HCT116 (cell line): ENCODE results near the gene CUX1. TPM values are rescaled to one million over a fixed set of nuclear protein-coding genes. Genes with fewer than 3 reads are reported as not detected.

ENCODE experiments used
- ATAC-seq: fragments of 200-7000 bp; cut with Tn5 transposase; 2 replicates; pipeline ENCODE4 v1.9.1; 2020; ENCODE audit warnings: mild to moderate bottlenecking, moderate library complexity
- BruUV-seq: library from RNA; stranded (reverse); fragments of 400-500 nt; replicated peaks from 2 replicates; lab custom pipeline; 2021; lab: Mats Ljungman, UMichigan
- CTCF ChIA-PET: fragments of 300-600 bp; sonication (Branson Sonifier 250); formaldehyde crosslinking; loops from one replicate; lab custom pipeline; 2021; ENCODE audit warnings: antibody characterized with exemption; lab: Charles Lee
- POLR2A ChIA-PET: fragments of 300-600, 350-600 bp; sonication (Branson Sonifier 250); formaldehyde crosslinking; loops from one replicate; lab custom pipeline; 2021; ENCODE audit warnings: antibody characterized with exemption; lab: Charles Lee
- RAD21 ChIA-PET, 2 experiments: fragments of 300-600 bp; sonication (Branson Sonifier 250); formaldehyde crosslinking; loops; one replicate each; lab custom pipeline; 2023; ENCODE audit warnings: low total read pairs in 2 of 2; ENCODE audit not compliant: uncharacterized antibody in 2 of 2, unreplicated experiment in 2 of 2, low non-redundant PET in 1 of 2; lab: Charles Lee
- DNase-seq: peaks from one replicate; pipeline ENCODE4 v3.0.0-alpha.2; 2010; ENCODE audit warnings: low read depth, low spot score
- H2AFZ ChIP-seq: fragments of 200-600 bp; shearing (Covaris generic), sonication (generic); 2 replicates; pipeline ENCODE4 v1.6.1; 2017; ENCODE audit warnings: low read depth, mixed run types, mixed read lengths, antibody characterized with exemption, low read length; ENCODE audit not compliant: poor library complexity, severe bottlenecking
- H3K27ac ChIP-seq: 2 replicates; pipeline ENCODE4 v1.5.1; 2012; ENCODE audit warnings: low read depth, low read length
- H3K27me3 ChIP-seq: fragments of 200-600 bp; sonication (generic); 2 replicates; pipeline ENCODE4 v1.6.1; 2016; ENCODE audit warnings: mixed run types, low read length, mixed read lengths; ENCODE audit not compliant: insufficient read depth
- H3K36me3 ChIP-seq, 2 experiments: fragments of 200-500 bp in 1 of 2; fragments of 200-600 bp in 1 of 2; sonication (Bioruptor generic) in 1 of 2; sonication (generic) in 1 of 2; 2 replicates each; pipeline versions ENCODE4 v1.5.1 to v1.6.1; 2014 to 2016; ENCODE audit warnings: low read length in 2 of 2, inconsistent platforms in 1 of 2, mixed read lengths in 1 of 2, mixed run types in 1 of 2; ENCODE audit not compliant: insufficient read depth in 2 of 2, control insufficient read depth in 1 of 2
- H3K4me1 ChIP-seq, 2 experiments: fragments of 200-600 bp in 1 of 2; sonication (generic) in 1 of 2; 2 replicates each; pipeline versions ENCODE4 v1.5.1 to v1.6.1; 2012 to 2017; ENCODE audit warnings: low read length in 2 of 2, inconsistent platforms in 1 of 2, mild to moderate bottlenecking in 1 of 2, mixed read lengths in 1 of 2, mixed run types in 1 of 2, moderate library complexity in 1 of 2; ENCODE audit not compliant: insufficient read depth in 2 of 2, control insufficient read depth in 1 of 2
- H3K4me2 ChIP-seq: fragments of 200-600 bp; sonication (generic); 2 replicates; pipeline ENCODE4 v1.6.1; 2017; ENCODE audit warnings: mixed run types, low read length, mixed read lengths
- H3K4me3 ChIP-seq, 2 experiments: fragments of 200-600 bp in 1 of 2; sonication (generic) in 1 of 2; replicated peaks in 1 of 2; 2 replicates each; pipeline ENCODE4 v1.5.1; 2011 to 2016; ENCODE audit warnings: low read length in 2 of 2, control low read depth in 1 of 2, low read depth in 1 of 2, mild to moderate bottlenecking in 1 of 2, mixed read lengths in 1 of 2, mixed run types in 1 of 2
- H3K79me2 ChIP-seq: fragments of 200-600 bp; sonication (generic); 2 replicates; pipeline ENCODE4 v1.6.1; 2017; ENCODE audit warnings: mild to moderate bottlenecking, mixed run types, low read length, moderate library complexity, mixed read lengths; ENCODE audit not compliant: insufficient read depth
- H3K9ac ChIP-seq: fragments of 200-600 bp; sonication (generic); 2 replicates; pipeline ENCODE4 v1.6.1; 2016; ENCODE audit warnings: low read length, mixed read lengths
- H3K9me2 ChIP-seq: fragments of 200-600 bp; sonication (generic), shearing (Covaris generic); 2 replicates; pipeline ENCODE4 v1.6.1; 2017; ENCODE audit warnings: mixed run types, mild to moderate bottlenecking, moderate library complexity; ENCODE audit not compliant: insufficient read depth
- H3K9me3 ChIP-seq, 2 experiments: fragments of 200-500 bp in 1 of 2; fragments of 200-600 bp in 1 of 2; sonication (Bioruptor generic) in 1 of 2; sonication (generic) in 1 of 2; 2 replicates each; pipeline ENCODE4 v1.6.1; 2014 to 2017; ENCODE audit warnings: low read length in 2 of 2, mixed read lengths in 2 of 2, inconsistent platforms in 1 of 2, low read depth in 1 of 2, mild to moderate bottlenecking in 1 of 2, mixed run types in 1 of 2, moderate library complexity in 1 of 2; ENCODE audit not compliant: control insufficient read depth in 1 of 2, insufficient read depth in 1 of 2
- H4K20me1 ChIP-seq: fragments of 200-600 bp; sonication (generic), shearing (Covaris generic); 2 replicates; pipeline ENCODE4 v1.6.1; 2017; ENCODE audit warnings: mixed run types, mild to moderate bottlenecking, moderate library complexity; ENCODE audit not compliant: insufficient read depth
- EZH2phosphoT487 ChIP-seq: fragments of 200-600 bp; IDR thresholded peaks from 2 replicates; pipeline ENCODE4 v1.6.1; 2018; ENCODE audit warnings: antibody characterized with exemption, borderline replicate concordance
- FOSL1 ChIP-seq: IDR thresholded peaks from 2 replicates; pipeline ENCODE4 v1.6.1; 2012; ENCODE audit warnings: low read depth
- JUND ChIP-seq: IDR thresholded peaks from 2 replicates; pipeline ENCODE4 v1.6.1; 2012
- POLR2A ChIP-seq: IDR thresholded peaks from 2 replicates; pipeline ENCODE4 v1.7.0; 2011; ENCODE audit warnings: borderline replicate concordance; ENCODE audit not compliant: insufficient read depth, insufficient read length; ENCODE audit errors: extremely low read depth
- RAD21 ChIP-seq: IDR thresholded peaks from 2 replicates; pipeline ENCODE4 v1.6.1; 2012; ENCODE audit warnings: low read depth, mild to moderate bottlenecking
- TCF7L2 ChIP-seq: IDR thresholded peaks from 2 replicates; pipeline ENCODE4 v1.7.0; 2011; ENCODE audit warnings: borderline replicate concordance, inconsistent platforms; ENCODE audit not compliant: insufficient read depth, insufficient read length; ENCODE audit errors: extremely low read depth
- intact Hi-C: fragments of 100-400 bp; cut with micrococcal nuclease; formaldehyde crosslinking; loops from 2 replicates; pipeline ENCODE4 v1.10.0; 2022
- total RNA-seq: library from RNA; stranded (reverse); gene quantifications from one replicate; pipeline ENCODE4 v1.2.1, GENCODE V29; 2021; ENCODE audit not compliant: unreplicated experiment
- TF ChIP-seq, protein P1 (sequence below): IDR thresholded peaks from 2 replicates; pipeline ENCODE4 v1.6.1; 2011; ENCODE audit warnings: mild to moderate bottlenecking, low read length, moderate library complexity; ENCODE audit not compliant: insufficient replicate concordance; ENCODE audit errors: extremely low read depth
- TF ChIP-seq, protein P2 (sequence below): IDR thresholded peaks from 2 replicates; pipeline ENCODE4 v1.6.1; 2012; ENCODE audit warnings: low read depth

Gene CUX1
- total RNA-seq, 1 experiment from 2014 or later = 68.9 TPM

DNA sequence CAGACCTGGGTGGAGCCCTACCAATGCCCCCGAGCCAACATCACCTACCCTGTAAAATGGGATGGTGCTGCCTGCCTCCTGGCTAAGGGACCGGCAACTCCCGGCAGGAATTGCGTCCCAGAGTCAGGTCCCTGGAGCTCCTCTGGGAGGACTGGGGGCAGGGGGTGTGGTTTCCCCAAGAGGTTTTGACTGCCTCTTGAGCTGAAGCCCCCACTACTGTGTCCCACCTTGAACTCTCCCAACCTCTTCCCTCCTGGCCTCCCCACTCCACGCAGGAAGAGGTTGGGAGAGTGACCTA, 470.5 kb downstream of the CUX1 start:
- no peak overlapping the region for H2AFZ ChIP-seq
- no peaks in the 10 kb centered on the region for H3K27me3 ChIP-seq
- DNase-seq (no peak), ATAC-seq (peak; percentile 39)
- ChIA-PET POLR2A (no interaction called here), RAD21 (no interaction called here), CTCF (interaction anchor here (1.3 kb wide), 1 partner anchor 8 kb away, joined by 4 read pairs; no protein-coding TSS in a partner anchor)
- BruUV-seq = no TSS peak
- peaks cover 15 to 26% of the 10 kb centered on the region in 2 experiments for H3K4me1 ChIP-seq
- peak overlapping the region; percentile 69 to 76 for H3K4me3 ChIP-seq
- H3K4me2 ChIP-seq = peak overlapping the region; percentile 96
- peak overlapping the region; percentile 72 for H3K9ac ChIP-seq
- peak overlapping the region; percentile 59 for H3K27ac ChIP-seq
- H3K79me2 ChIP-seq = peaks cover 6% of the 10 kb centered on the region; the same call in 1 of the 2 replicates
- H3K36me3 ChIP-seq = no peaks in the 10 kb centered on the region
- H3K9me2 ChIP-seq = no peaks in the 10 kb centered on the region
- intact Hi-C loops = no loop called here
- TF ChIP-seq FOSL1 (no peak), EZH2phosphoT487 (no peak), JUND (no peak), RAD21 (no peak), TCF7L2 (no peak), POLR2A (no peak)
- TF ChIP-seq, protein P1, sequence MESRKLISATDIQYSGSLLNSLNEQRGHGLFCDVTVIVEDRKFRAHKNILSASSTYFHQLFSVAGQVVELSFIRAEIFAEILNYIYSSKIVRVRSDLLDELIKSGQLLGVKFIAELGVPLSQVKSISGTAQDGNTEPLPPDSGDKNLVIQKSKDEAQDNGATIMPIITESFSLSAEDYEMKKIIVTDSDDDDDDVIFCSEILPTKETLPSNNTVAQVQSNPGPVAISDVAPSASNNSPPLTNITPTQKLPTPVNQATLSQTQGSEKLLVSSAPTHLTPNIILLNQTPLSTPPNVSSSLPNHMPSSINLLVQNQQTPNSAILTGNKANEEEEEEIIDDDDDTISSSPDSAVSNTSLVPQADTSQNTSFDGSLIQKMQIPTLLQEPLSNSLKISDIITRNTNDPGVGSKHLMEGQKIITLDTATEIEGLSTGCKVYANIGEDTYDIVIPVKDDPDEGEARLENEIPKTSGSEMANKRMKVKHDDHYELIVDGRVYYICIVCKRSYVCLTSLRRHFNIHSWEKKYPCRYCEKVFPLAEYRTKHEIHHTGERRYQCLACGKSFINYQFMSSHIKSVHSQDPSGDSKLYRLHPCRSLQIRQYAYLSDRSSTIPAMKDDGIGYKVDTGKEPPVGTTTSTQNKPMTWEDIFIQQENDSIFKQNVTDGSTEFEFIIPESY = no peak
- TF ChIP-seq, protein P2, sequence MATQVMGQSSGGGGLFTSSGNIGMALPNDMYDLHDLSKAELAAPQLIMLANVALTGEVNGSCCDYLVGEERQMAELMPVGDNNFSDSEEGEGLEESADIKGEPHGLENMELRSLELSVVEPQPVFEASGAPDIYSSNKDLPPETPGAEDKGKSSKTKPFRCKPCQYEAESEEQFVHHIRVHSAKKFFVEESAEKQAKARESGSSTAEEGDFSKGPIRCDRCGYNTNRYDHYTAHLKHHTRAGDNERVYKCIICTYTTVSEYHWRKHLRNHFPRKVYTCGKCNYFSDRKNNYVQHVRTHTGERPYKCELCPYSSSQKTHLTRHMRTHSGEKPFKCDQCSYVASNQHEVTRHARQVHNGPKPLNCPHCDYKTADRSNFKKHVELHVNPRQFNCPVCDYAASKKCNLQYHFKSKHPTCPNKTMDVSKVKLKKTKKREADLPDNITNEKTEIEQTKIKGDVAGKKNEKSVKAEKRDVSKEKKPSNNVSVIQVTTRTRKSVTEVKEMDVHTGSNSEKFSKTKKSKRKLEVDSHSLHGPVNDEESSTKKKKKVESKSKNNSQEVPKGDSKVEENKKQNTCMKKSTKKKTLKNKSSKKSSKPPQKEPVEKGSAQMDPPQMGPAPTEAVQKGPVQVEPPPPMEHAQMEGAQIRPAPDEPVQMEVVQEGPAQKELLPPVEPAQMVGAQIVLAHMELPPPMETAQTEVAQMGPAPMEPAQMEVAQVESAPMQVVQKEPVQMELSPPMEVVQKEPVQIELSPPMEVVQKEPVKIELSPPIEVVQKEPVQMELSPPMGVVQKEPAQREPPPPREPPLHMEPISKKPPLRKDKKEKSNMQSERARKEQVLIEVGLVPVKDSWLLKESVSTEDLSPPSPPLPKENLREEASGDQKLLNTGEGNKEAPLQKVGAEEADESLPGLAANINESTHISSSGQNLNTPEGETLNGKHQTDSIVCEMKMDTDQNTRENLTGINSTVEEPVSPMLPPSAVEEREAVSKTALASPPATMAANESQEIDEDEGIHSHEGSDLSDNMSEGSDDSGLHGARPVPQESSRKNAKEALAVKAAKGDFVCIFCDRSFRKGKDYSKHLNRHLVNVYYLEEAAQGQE = no peak
- no peaks in the 10 kb centered on the region for H4K20me1 ChIP-seq
- H3K9me3 ChIP-seq = no peaks in the 10 kb centered on the region
